ENCODE data around the gene IFNA1.

Gene IFNA1

GRCh38 chr9:21402386-21403251 is 37.6 kb upstream of the IFNA1 start:
- H3K36me3 ChIP-seq: no peaks in the 10 kb centered on the region
- no peaks in the 10 kb centered on the region for H3K9me3 ChIP-seq
- no peak overlapping the region for H3K4me3 ChIP-seq (ENCODE audit: low read depth, low read length)
- peaks cover 49% of the 10 kb centered on the region for H3K27me3 ChIP-seq
- H3K4me1 ChIP-seq: no peaks in the 10 kb centered on the region; the same call in 1 of the 2 replicates
- no peak for TF ChIP-seq CTCF (IDR thresholded peaks at IDR 0.05; ENCODE audit: low read depth, low read length)
- no peak for DNase-seq

GRCh38 chr9:21404146-21404545 is 36.1 kb upstream of the IFNA1 start:
- H3K4me1 ChIP-seq: no peaks in the 10 kb centered on the region; the same call in 1 of the 2 replicates
- H3K36me3 ChIP-seq: no peaks in the 10 kb centered on the region
- H3K4me3 ChIP-seq (ENCODE audit: low read depth, low read length): no peak overlapping the region
- H3K27me3 ChIP-seq: peaks cover 34% of the 10 kb centered on the region
- DNase-seq: no peak
- no peaks in the 10 kb centered on the region for H3K9me3 ChIP-seq
- no peak for TF ChIP-seq CTCF (IDR thresholded peaks at IDR 0.05; ENCODE audit: low read depth, low read length)

GRCh38 chr9:21408817-21409216 is 31.4 kb upstream of the IFNA1 start, which contains the start of gene IFNA8:
TSS of gene IFNA8 (plus strand) at chr9:21409117. CDS start at chr9:21409177, 60 bp downstream.
- DNase-seq: no peak
- no peak within 1 kb of the TSS for H3K4me3 ChIP-seq (ENCODE audit: low read depth, low read length)
- H3K27me3 ChIP-seq: peaks cover 8% of the 10 kb centered on the region
- no peaks in the 10 kb centered on the region for H3K36me3 ChIP-seq
- H3K4me1 ChIP-seq: no peaks in the 10 kb centered on the region
- TF ChIP-seq CTCF (IDR thresholded peaks at IDR 0.05; ENCODE audit: low read depth, low read length): no peak
- H3K9me3 ChIP-seq: no peaks in the 10 kb centered on the region

DNA sequence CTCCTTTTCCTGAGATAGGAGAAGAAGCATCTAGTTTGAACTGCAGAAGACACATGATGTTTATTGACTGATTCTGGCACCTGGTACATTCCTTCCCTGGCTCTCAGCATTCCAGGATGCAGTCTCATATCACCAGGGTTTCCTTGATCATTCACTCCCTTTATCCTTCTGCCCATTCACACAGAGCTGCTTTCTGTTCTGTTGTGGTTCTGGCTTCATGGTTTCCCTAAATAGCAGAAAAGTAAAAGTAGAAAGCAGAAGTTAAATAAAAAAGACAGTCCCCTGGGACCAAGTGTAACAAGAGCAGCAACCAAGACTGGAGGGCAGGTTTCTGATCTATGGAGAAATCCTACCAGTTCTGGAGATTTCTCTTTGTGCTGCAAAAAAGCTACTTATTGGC is 28.1 kb upstream of the IFNA1 start:
- H3K4me1 ChIP-seq: no peaks in the 10 kb centered on the region
- DNase-seq: no peak
- no peak for TF ChIP-seq CTCF (IDR thresholded peaks at IDR 0.05; ENCODE audit: low read depth, low read length)
- no peak overlapping the region for H3K4me3 ChIP-seq (ENCODE audit: low read depth, low read length)
- no peaks in the 10 kb centered on the region for H3K36me3 ChIP-seq
- H3K9me3 ChIP-seq: no peaks in the 10 kb centered on the region
- no peaks in the 10 kb centered on the region for H3K27me3 ChIP-seq

DNA sequence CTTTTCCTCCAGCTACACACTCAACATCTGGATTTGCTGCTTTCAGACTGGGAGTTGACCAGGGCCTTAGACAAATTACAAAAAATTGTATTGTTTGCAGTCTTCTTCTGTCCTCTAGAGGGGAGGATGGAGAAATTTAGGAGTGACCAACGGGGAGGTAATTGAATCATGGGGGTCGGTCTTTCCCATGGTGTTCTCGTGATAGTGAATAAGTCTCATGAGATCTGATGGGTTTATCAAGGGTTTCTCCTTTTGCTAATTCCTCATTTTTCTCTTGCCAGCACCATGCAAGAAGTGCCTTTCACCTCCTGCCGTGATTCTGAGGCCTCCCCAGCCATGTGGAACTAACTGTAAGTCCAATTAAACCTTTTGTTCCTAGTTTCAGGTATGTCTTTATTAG is 27.1 kb upstream of the IFNA1 start:
- DNase-seq: no peak
- H3K27me3 ChIP-seq: no peaks in the 10 kb centered on the region

More for the DNA sequence above, 27.1 kb upstream of the IFNA1 start:
- Histone ChIP-seq H3K4me3 (ENCODE audit: low read depth, low read length) (no peak overlapping the region), H3K36me3 (no peaks in the 10 kb centered on the region), H3K4me1 (no peaks in the 10 kb centered on the region), H3K9me3 (no peaks in the 10 kb centered on the region)
- TF ChIP-seq CTCF (IDR thresholded peaks at IDR 0.05; ENCODE audit: low read depth, low read length): no peak
